GM19328 (cell line): ENCODE results near the gene BHLHE40.

Source experiments
- ATAC-seq: cut with Tn5 transposase; IDR thresholded peaks from one replicate; pipeline ENCODE4 v1.9.1; 2021; ENCODE audit warnings: mild to moderate bottlenecking, moderate library complexity; ENCODE audit not compliant: unreplicated experiment

BHLHE40 gene

GRCh38 chr3:4997946-4998345 lies 18.7 kb downstream of the BHLHE40 start:
- ATAC-seq = no peak

- ATAC-seq = no peak
These were observed 20.4 kb downstream of the BHLHE40 start for GRCh38 chr3:4999531-5000184.

GRCh38 chr3:5001135-5001534 lies 21.9 kb downstream of the BHLHE40 start:
- ATAC-seq = no peak

GRCh38 chr3:5001805-5002173 lies 22.6 kb downstream of the BHLHE40 start:
- ATAC-seq = no peak

GRCh38 chr3:5002174-5002870 lies 23.1 kb downstream of the BHLHE40 start:
- ATAC-seq = no peak

- ATAC-seq = no peak
These were observed 23.6 kb downstream of the BHLHE40 start for GRCh38 chr3:5002871-5003247.

GRCh38 chr3:5004319-5005152 lies 25.3 kb downstream of the BHLHE40 start:
- no peak for ATAC-seq

- ATAC-seq = no peak
These were observed 26.1 kb downstream of the BHLHE40 start for GRCh38 chr3:5005367-5005766.

GRCh38 chr3:5006755-5007202 lies 27.5 kb downstream of the BHLHE40 start:
- peak; percentile 51 for ATAC-seq

GRCh38 chr3:5007873-5008272 lies 28.6 kb downstream of the BHLHE40 start:
- ATAC-seq = no peak

GRCh38 chr3:5009506-5010109 lies 30.4 kb downstream of the BHLHE40 start:
- no peak for ATAC-seq

GRCh38 chr3:5010140-5010539 lies 30.9 kb downstream of the BHLHE40 start:
- no peak for ATAC-seq

- no peak for ATAC-seq
These were observed 31.7 kb downstream of the BHLHE40 start for GRCh38 chr3:5010706-5011554.

GRCh38 chr3:5011555-5012256 lies 32.5 kb downstream of the BHLHE40 start:
- peak; percentile 57 for ATAC-seq

- no peak for ATAC-seq
These were observed 33.1 kb downstream of the BHLHE40 start for GRCh38 chr3:5012367-5012766.

- no peak for ATAC-seq
These were observed 34.0 kb downstream of the BHLHE40 start for GRCh38 chr3:5013021-5013906.

- ATAC-seq = no peak
These were observed 35.2 kb downstream of the BHLHE40 start for GRCh38 chr3:5014391-5014790.

GRCh38 chr3:5015056-5015455 lies 35.8 kb downstream of the BHLHE40 start:
- ATAC-seq = no peak
